PC-9 (cell line): ENCODE results near the gene SEPHS2. TPM values are rescaled to one million over a fixed set of nuclear protein-coding genes. Genes with fewer than 3 reads are reported as not detected.

Experiments used
- BruUV-seq: library from RNA; stranded (reverse); fragments of 400-500 nt; replicated peaks from 2 replicates; lab custom pipeline; 2021; lab: Mats Ljungman, UMichigan
- CTCF ChIA-PET: fragments of 300-600 bp; sonication (Branson Sonifier 250); formaldehyde crosslinking; loops from one replicate; lab custom pipeline; 2022; ENCODE audit warnings: antibody characterized with exemption; lab: Charles Lee
- POLR2A ChIA-PET: fragments of 300-600 bp; sonication (Branson Sonifier 250); formaldehyde crosslinking; loops from one replicate; lab custom pipeline; 2022; ENCODE audit warnings: antibody characterized with exemption; ENCODE audit not compliant: unreplicated experiment; lab: Charles Lee
- DNase-seq, 2 experiments: peaks; one replicate each; pipeline versions ENCODE4 v3.0.0 to v3.0.0-alpha.2; 2015 to 2022; ENCODE audit warnings: mixed read lengths in 1 of 2
- H2AFZ ChIP-seq: fragments of 200-600 bp; sonication (generic); 2 replicates; pipeline ENCODE4 v1.8.1; 2017; ENCODE audit warnings: antibody characterized with exemption
- H3F3A ChIP-seq: fragments of 200-600 bp; sonication (generic); 2 replicates; pipeline ENCODE4 v1.8.1; 2017; ENCODE audit warnings: antibody characterized with exemption, mild to moderate bottlenecking, low read depth; ENCODE audit not compliant: insufficient read depth
- H3K27ac ChIP-seq: fragments of 200-600 bp; sonication (generic); 2 replicates; pipeline ENCODE4 v1.6.1; 2016; ENCODE audit warnings: mixed run types
- H3K27me3 ChIP-seq: fragments of 200-600 bp; sonication (generic); 2 replicates; pipeline ENCODE4 v1.6.1; 2016; ENCODE audit warnings: low read depth, mixed run types; ENCODE audit not compliant: insufficient read depth
- H3K36me3 ChIP-seq: fragments of 200-600 bp; sonication (generic); 2 replicates; pipeline ENCODE4 v1.6.1; 2016; ENCODE audit warnings: low read depth, mixed run types
- H3K4me1 ChIP-seq: fragments of 200-600 bp; sonication (generic); replicated peaks from 2 replicates; pipeline ENCODE4 v1.6.1; 2016; ENCODE audit warnings: mixed run types; ENCODE audit not compliant: insufficient read depth
- H3K4me2 ChIP-seq: fragments of 200-600 bp; sonication (generic); 2 replicates; pipeline ENCODE4 v1.6.1; 2017; ENCODE audit warnings: mixed run types
- H3K4me3 ChIP-seq: fragments of 200-600 bp; sonication (generic); 2 replicates; pipeline ENCODE4 v1.6.1; 2016; ENCODE audit warnings: mixed run types
- H3K79me2 ChIP-seq: fragments of 200-600 bp; sonication (generic); 2 replicates; pipeline ENCODE4 v1.6.1; 2017; ENCODE audit warnings: low read depth, mixed run types
- H3K9me2 ChIP-seq: fragments of 200-600 bp; sonication (generic); 2 replicates; pipeline ENCODE4 v1.8.1; 2017; ENCODE audit warnings: mild to moderate bottlenecking; ENCODE audit not compliant: insufficient read depth
- H3K9me3 ChIP-seq: fragments of 200-600 bp; sonication (generic); 2 replicates; pipeline ENCODE4 v1.8.1; 2016; ENCODE audit warnings: low read depth; ENCODE audit not compliant: insufficient read depth
- H4K20me1 ChIP-seq: fragments of 200-600 bp; sonication (generic); 2 replicates; pipeline ENCODE4 v1.8.1; 2017; ENCODE audit not compliant: insufficient read depth
- EZH2 ChIP-seq: fragments of 200-600 bp; sonication (generic); IDR thresholded peaks from 2 replicates; pipeline ENCODE4 v1.8.0; 2017; ENCODE audit warnings: antibody characterized with exemption, low read depth
- intact Hi-C: fragments of 100-400 bp; cut with micrococcal nuclease; formaldehyde crosslinking; loops from one replicate; pipeline ENCODE4 v1.10.0; 2022; ENCODE audit not compliant: unreplicated experiment
- total RNA-seq: library from RNA; stranded (reverse); gene quantifications from 2 replicates; pipeline ENCODE4 v1.2.3, GENCODE V29; 2021
- TF ChIP-seq, protein P1 (sequence below): fragments of 200-600 bp; sonication (generic); conservative IDR thresholded peaks from 2 replicates; pipeline ENCODE4 v1.6.1; 2017; ENCODE audit warnings: mixed run types, antibody characterized with exemption, mild to moderate bottlenecking, moderate library complexity

SEPHS2 gene
- total RNA-seq, 1 experiment from 2014 or later, result 67.2 TPM

DNA sequence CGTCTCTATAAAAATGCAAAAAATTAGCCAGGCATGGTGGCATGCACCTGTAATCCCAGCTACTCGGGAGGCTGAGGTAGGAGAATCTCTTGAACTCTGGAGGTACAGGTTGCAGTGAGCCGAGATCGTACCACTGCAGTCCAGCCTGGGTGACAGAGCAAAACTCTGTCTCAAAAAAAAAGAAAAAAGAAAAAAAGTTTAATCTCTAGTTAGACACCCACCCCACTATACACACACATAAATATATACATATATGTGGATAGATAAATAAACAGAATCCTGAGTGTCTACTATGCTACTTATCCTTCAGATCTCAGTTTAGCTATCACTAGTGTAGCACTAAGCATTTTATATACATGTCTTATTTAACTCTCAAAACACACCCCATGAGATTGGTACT is 45.6 kb upstream of the SEPHS2 start:
- CTCF ChIA-PET, result interaction anchor here (0.6 to 1.0 kb wide), 3 partner anchors 44 to 61 kb away, joined by 3 to 5 read pairs (median 4); partner anchors contain the start of genes DCTPP1 and SEPHS2
- peaks cover 12% of the 10 kb centered on the region; the same call in 1 of the 2 replicates for H3F3A ChIP-seq
- H3K27ac ChIP-seq, result no peak overlapping the region
- no peak for DNase-seq
- H3K4me3 ChIP-seq, result no peak overlapping the region
- H3K4me2 ChIP-seq, result no peak overlapping the region
- H4K20me1 ChIP-seq, result no peaks in the 10 kb centered on the region
- intact Hi-C loops, result no loop called here
- no peaks in the 10 kb centered on the region for H3K9me2 ChIP-seq
- POLR2A ChIA-PET, result interaction anchor here (0.5 to 0.9 kb wide), 10 partner anchors 10 to 1174 kb away, joined by 3 to 18 read pairs (median 6); partner anchors contain the start of gene ZNF764
- H3K36me3 ChIP-seq, result no peaks in the 10 kb centered on the region
- BruUV-seq, result no TSS peak
- no peaks in the 10 kb centered on the region for H3K79me2 ChIP-seq
- no peak overlapping the region for H2AFZ ChIP-seq
- no peaks in the 10 kb centered on the region for H3K9me3 ChIP-seq
- no peaks in the 10 kb centered on the region for H3K27me3 ChIP-seq
- no peak for TF ChIP-seq EZH2
- TF ChIP-seq, protein P1, sequence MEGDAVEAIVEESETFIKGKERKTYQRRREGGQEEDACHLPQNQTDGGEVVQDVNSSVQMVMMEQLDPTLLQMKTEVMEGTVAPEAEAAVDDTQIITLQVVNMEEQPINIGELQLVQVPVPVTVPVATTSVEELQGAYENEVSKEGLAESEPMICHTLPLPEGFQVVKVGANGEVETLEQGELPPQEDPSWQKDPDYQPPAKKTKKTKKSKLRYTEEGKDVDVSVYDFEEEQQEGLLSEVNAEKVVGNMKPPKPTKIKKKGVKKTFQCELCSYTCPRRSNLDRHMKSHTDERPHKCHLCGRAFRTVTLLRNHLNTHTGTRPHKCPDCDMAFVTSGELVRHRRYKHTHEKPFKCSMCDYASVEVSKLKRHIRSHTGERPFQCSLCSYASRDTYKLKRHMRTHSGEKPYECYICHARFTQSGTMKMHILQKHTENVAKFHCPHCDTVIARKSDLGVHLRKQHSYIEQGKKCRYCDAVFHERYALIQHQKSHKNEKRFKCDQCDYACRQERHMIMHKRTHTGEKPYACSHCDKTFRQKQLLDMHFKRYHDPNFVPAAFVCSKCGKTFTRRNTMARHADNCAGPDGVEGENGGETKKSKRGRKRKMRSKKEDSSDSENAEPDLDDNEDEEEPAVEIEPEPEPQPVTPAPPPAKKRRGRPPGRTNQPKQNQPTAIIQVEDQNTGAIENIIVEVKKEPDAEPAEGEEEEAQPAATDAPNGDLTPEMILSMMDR, result no peak
- H3K4me1 ChIP-seq, result peaks cover 15% of the 10 kb centered on the region

DNA sequence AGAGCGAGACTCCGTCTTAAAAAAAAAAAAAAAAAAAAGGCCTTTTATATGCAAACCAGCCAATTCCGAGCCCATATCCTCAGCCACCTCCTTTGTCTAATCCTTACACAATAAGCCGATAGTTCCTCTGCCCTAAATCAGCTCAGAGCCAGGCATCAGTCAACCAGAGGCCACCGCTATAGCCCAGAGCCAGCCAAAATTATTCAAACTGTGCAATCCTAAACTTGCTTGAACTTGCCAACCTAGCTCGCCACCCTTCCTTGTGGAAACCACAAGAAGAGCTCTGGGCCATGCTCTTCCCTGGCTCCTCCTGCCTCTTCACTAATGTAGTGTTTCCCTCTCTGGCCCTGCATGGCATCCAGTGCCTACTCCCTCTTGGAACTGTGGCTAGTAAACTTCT is 44.5 kb upstream of the SEPHS2 start:
- no TSS peak for BruUV-seq
- Histone ChIP-seq H3K9me3 (no peaks in the 10 kb centered on the region), H3K79me2 (no peaks in the 10 kb centered on the region), H3K9me2 (no peaks in the 10 kb centered on the region), H3K4me2 (no peak overlapping the region), H3K36me3 (no peaks in the 10 kb centered on the region), H2AFZ (no peak overlapping the region), H3K4me3 (no peak overlapping the region), H3K4me1 (peaks cover 15% of the 10 kb centered on the region), H4K20me1 (no peaks in the 10 kb centered on the region), H3K27me3 (no peaks in the 10 kb centered on the region), H3K27ac (no peak overlapping the region), H3F3A (peaks cover 12% of the 10 kb centered on the region; the same call in 1 of the 2 replicates)
- intact Hi-C loops, result no loop called here
- ChIA-PET CTCF (no interaction called here), POLR2A (interaction anchor here (0.5 to 0.7 kb wide), 2 partner anchors 29 to 37 kb away, joined by 3 to 60 read pairs; no protein-coding TSS in a partner anchor)
- DNase-seq, result peak in 1 of 2 experiments; percentile 38
- TF ChIP-seq, protein P1, result no peak
- no peak for TF ChIP-seq EZH2

DNA sequence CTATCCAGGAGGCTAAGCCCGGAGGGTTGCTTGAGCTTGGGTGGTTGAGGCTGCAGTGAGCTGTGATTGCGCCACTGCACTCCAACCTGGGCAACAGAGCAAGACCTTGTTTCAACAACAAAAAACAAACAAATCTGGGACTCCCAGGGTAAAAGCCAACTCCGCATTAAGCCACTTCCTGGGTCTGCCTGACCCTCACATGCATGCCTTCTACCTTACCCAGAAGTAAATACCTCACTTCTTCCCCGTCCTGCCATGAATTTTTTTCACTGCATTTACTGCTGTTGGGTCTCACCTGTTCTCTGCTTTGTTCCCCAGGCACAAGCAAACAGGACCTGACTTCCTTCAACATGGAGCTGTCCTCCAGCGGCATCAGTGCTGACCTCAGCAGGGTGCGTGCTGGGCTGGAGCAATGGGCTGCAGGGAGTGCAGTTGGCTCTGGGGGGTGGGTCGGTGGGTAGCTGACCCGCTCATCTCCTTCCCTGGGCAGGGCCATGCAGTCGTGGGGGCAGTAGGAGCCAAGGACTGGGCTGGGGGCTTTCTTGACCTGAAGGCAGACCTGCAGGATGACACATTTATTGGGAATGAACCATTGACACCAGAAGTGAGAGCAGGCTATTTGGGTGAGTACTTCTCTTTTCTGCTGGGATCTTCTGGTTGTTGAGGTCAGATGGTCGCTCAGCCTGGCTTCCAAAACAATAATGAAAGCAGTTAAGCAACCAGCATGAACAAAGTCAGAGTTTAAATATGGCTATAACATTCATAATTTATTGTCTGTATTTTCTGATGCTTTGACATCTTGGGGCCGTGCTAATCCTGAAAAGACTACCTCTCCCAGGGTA is 43.3 kb upstream of the SEPHS2 start:
- Histone ChIP-seq H3K27me3 (0 out of 2 replicates have a peak, but pooled peaks cover 1% of the 10 kb centered on the region), H3K4me1 (peaks cover 15% of the 10 kb centered on the region), H3K36me3 (no peaks in the 10 kb centered on the region), H3K79me2 (no peaks in the 10 kb centered on the region), H3K27ac (no peak overlapping the region), H3K4me3 (no peak overlapping the region), H4K20me1 (no peaks in the 10 kb centered on the region), H3K9me2 (no peaks in the 10 kb centered on the region), H3F3A (peaks cover 12% of the 10 kb centered on the region; the same call in 1 of the 2 replicates), H2AFZ (no peak overlapping the region), H3K9me3 (no peaks in the 10 kb centered on the region), H3K4me2 (no peak overlapping the region)
- DNase-seq, result peak; percentile 22 to 53
- BruUV-seq, result no TSS peak
- ChIA-PET CTCF (interaction anchor here (0.9 kb wide), 1 partner anchor 59 kb away, joined by 3 read pairs; the partner anchor contains the start of gene DCTPP1), POLR2A (no interaction called here)
- TF ChIP-seq, protein P1, result no peak
- no peak for TF ChIP-seq EZH2
- intact Hi-C loops, result no loop called here
